ENCODE data around the gene ACTN2.
"Not testable (repeated sequence)": the region's sequence is repeated elsewhere in the genome, so short reads cannot be mapped to it uniquely, and the experiment has no call there.

The ACTN2 gene

DNA sequence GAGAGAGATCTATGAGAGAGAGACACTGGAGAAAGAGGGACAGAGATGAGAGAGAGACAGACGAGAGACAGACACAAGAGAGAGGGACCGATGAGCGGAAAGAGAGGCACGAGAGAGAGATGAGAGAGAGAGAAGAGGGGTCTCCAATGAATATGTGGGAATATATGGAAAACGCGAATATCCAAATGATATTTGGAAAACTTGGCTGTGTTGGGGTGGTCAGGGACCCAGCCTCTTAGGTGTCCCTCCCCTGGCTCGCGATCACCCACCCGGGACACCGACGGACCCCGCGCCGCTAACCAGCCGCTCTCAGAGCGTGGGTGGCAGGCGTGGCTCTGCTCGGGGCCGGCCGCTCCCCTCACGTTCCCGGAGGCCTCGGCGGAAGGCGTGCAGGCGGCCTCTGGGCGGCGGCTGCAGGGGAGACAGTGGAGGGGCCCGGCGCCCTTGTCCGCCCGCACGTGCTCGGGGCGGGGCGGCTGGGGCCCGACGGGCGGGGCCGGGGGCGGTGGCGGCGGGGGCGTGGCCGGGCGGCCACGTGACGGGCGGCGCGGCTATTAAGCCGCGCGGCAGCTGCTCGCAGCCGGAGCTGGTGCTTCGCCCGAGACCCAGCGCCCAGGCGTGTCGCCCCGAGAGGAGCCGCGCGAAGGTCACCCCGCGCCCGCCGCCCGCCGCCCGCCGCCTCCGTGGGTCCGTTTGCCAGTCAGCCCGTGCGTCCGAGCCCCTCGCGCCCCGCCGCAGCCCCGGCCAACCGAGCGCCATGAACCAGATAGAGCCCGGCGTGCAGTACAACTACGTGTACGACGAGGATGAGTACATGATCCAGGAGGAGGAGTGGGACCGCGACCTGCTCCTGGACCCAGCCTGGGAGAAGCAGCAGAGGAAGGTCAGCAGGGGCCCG is at the start of gene ACTN2:
Gene ACTN2 (plus strand): TSS at position 583 of the 898 bp plus-strand sequence. CDS start 175 bp downstream, at position 758.
- DNase-seq, result peak; percentile 41 to 81 (median 68)

DNA sequence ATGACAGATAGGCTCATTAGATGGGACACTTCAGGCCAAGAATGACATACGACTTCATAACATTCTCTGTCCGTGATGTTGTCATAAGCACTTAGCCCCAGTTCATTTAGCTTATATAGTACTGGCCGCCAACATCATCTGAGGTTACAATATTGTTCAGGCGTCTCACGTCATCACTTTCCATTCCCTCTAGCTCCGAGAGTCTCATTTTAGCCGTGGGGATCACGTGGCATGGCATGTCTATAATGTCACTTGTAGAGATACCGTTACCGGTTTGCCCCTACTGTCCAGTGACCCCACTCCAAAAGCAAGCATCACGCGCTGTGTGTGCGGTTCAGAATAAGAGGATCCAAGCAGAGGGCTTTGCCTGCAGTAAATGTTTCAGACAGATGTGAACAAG is 47.4 kb upstream of the ACTN2 start:
- DNase-seq, result no peak

DNA sequence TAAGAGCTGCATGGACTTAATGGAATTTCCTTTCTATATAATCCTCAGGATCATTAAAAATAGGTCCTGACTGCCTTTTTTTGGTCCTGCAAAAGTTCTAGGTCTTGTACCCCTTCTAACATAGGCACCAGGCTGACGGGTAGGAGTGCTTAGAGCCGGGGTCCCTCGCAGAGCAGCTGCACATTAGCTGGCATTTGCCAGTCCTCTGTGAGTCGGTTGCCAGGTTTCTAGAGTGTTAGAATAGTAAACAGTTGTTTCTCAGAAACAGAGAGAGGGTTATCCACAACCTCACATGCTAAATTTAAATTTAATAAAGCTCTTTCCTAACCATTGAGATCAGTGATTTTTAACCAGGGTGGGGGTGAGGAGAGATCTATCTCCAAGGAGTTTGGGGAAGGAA is 46.6 kb upstream of the ACTN2 start:
- no peak for DNase-seq

DNA sequence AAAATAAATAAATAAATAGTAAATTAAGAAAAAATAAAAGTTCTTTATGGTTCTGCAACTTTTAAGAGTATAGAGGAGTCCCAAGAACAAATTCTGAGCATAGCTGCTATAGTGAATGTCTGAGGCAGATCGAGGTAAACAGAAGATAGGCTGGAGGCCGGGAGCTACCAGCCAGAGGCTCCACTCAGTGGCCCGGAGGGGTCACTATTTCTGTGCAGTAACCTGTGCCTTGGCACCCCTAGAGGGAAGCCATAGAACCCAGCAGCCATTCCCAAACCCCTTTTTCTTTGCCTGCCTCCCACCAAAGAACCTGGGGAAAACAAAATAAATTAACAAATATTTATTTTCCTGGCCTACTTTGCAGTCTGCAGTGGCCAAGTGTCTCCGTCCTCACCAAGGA is 43.5 kb upstream of the ACTN2 start:
- no peak for DNase-seq

DNA sequence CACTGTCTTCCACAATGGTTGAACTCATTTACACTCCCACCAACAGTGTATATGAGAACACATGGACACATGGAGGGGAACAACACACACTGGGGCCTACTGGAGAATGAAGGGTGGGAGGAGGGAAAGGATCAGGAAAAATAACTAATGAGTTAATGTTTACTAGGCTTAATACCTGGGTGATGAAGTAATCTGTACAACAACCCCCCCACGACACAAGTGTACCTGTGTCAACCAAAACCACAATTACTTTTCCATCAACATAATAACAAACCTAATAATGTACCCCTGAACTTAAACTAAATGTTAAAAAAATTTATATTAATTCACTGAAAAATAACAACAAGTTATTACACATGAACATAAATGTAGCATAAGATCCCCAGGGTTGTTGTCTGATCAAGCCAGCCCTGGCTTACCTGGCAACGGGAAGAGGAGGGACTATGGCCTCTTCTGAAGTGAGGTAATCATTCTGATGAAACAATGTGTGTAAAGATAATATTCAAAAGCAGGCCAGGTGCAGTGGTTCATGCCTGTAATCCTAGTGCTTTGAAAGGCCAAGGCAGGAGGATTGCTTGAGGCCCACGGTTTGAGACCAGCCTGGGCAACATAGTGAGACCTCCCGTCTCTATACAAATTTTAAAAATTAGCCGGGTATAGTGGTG is 41.2 kb upstream of the ACTN2 start:
- no peak for DNase-seq

DNA sequence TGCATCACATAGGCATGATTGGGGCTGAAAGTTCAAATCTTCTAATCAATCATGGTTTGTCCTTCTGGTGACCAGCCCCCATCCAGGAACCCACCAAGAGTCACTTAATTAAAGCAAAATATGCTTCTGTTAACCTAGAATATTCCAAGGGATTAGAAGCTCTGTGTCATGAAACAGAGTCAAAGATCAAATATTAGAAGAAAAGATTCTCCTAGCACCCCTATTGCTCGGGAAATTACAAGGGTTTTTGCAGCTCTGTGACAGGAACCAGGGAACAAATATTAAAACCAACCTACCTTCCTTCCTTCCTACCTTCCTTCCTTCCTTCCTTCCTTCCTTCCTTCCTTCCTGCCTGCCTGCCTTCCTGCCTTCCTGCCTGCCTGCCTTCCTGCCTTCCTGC is 31.8 kb upstream of the ACTN2 start:
- DNase-seq, result no peak

DNA sequence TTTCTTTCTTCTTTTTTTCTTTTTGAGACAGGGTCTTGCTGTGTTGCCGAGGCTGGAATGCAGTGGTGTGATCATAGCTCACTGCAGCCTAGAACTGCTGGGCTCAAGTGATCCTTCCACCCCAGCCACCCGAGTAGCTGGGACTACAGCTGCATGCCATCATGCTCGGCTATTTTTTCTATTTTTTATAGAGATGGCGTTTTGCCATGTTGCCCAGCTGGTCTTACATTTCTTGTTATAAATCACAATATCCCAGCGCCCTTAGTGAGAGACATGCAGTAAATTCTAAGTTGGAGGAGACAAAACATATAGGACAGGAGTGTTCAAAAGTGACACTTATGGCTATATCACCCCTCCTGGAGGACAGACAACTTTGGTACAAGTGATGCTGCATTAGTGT is 31.3 kb upstream of the ACTN2 start:
- no peak for DNase-seq

DNA sequence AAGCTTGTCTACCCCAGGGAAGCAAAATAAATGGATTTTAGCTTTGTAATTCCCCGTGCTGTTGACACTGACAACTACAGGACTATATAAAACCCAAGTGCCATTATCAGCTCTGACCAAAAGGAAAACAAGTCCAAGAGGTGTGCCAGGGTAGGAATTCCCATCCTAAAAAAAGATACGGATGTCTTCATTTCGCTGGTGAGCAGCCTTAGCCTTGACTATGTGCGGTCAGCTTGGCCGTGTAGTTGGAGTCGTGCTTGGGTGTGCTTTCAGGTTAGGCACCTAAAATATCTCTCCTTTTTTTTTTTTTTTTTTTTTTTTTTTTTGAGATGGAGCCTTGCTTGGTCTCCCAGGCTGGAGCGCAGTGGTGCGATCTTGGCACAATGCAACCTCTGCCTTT is 28.9 kb upstream of the ACTN2 start:
- no peak for DNase-seq

DNA sequence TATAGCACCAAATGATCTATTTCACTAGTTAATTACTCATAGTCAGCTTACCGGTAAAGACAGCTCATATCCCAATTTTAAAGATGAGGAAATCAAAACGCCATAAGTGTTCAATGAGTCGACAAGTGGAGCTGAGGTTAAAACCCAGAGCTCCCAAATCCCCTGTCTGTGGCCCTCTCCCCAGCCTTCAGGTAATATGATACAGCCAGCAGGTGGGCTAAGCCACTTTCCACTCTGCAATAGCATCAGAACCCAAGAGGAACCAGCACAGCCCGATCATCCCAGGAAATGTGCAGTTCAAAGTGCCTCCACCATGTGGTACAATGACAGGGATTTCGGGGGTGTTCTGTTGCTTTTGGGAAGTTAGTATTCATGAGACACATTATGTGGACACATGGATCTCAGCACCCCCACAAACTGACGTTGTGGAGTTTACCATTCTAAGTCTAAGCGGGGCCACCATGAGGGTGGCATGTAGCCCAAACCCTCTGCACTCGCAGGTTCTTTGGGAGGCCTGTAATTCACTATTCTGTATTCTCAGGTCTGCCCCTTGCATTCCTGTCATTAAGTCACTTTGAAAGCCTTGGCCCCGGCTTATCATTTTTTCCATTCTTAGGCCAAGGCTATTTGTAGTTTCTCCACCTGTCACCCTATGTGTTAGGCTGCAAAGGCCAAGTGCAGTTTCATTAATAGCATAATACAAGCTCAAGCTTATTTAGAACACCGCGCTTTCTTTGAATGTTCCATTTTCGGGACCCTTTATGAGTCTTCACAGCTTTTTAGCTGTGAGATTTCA is 26.3 kb upstream of the ACTN2 start:
- DNase-seq, result peak in 1 of 3 donors; percentile 2

DNA sequence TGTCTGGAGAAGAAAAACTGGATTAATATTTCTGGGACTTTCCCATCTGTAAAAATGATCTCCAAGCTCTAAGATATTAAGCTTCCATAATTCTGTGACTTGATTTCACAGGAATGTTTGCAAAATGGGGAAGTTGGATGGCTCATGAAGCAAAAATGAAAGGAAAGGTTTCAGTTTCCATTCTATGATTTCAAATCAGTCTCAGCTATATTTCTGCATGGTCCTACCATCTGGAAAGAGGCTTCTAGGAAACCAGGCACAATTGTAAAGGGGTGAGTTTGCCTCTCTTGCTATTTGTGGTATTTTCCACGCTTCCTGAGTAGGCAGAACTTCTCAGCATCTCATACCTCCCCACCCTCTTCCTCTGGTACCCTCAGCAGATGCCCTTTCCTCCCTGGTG is 22.4 kb upstream of the ACTN2 start:
- peak; percentile 50 to 80 (median 63) for DNase-seq

DNA sequence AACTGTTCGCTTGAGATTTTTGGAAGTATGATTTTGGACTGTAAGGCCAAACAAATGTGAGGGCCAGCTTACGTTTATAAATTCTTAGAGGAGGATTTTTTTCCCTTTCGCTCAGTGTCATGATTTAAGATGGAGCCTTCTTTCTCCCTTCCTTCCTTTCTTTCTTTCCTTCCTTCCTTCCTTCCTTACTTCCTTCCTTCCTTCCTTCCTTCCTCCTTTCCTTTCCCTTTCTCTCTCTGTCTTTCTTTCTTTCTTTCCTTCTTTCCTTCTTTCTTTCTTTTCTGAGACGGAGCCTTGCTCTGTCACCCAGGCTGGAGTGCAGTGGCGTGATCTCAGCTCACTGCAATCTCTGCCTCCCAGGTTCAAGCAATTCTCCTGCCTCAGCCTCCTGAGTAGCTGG is 17.4 kb upstream of the ACTN2 start:
- DNase-seq, result not testable (repeated sequence)

DNA sequence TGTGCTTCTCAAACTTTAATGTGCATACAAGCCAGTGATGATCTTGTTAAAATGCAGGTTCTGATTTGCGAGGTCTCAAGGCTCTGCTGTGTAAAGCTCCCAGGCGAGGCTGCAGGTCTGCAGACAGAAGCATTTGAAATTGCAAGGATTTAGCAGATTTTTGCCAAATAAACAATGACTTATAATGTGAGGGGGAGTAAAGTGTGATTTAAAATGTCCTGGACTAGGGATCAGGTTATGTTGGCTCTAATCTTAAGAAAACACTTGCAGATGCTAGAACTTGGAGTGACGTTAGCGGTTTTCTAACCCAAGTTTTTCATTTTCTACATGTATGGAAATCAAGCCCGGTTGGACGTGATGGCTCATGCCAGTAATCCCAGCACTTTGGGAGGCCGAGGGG is 16.2 kb upstream of the ACTN2 start:
- DNase-seq, result no peak

DNA sequence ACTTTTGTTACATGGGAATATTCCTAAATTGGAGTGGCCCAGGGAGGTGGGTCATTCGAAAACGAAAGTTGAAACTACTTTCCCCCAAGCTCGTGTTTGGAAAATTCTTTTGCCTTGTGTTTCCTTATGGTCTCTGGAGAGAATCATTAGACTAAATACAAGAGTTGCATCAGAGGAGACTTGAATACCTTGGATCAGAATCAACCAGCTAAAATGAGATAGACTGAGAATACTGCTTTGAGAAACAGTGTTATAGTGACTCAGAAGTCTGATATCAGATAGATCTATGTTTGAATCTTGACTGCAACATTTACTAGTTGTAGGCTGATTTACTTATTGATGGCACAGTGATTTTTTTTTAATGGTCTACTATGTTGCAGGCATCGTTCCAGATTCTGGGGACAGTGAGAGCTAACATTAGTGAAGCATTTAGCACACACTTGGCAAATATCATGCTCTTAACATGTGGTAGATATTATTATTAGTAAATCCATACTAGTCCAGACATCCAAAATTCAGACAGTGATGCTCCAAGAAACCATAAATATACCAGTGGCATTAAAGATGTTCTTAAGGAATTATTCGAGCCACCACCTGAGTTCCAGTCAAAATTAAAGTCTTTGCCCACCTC is 12.9 kb upstream of the ACTN2 start:
- DNase-seq, result no peak

DNA sequence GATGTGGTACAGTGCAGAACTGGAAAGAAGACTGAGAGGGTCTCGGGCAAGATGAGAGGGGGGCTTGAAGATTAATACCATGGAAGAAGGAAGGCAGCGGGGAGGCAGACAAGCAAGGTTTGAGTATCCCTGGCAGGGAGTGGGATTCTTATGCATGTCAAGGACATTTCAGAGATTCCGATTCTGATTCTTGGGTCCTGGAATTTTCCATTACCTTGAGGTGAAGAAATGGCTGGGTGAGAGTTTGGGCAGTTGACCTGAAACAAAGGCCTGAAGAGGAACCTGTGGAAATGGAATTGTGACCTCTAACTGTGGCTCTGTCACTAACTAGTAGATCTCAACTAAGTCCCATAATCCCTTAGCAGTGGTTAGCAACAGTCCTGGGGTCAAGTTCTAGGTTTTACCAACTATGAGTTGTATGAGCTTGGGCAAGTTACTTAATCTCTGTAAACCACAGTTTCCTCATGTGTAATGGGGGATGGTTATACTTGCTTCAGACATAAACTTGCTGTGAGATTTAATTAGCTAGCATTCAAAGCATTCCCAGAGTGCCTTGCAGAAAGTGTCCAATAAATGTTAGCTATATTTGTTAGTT is 8.6 kb upstream of the ACTN2 start:
- DNase-seq, result peak; percentile 7 to 36 (median 35)

DNA sequence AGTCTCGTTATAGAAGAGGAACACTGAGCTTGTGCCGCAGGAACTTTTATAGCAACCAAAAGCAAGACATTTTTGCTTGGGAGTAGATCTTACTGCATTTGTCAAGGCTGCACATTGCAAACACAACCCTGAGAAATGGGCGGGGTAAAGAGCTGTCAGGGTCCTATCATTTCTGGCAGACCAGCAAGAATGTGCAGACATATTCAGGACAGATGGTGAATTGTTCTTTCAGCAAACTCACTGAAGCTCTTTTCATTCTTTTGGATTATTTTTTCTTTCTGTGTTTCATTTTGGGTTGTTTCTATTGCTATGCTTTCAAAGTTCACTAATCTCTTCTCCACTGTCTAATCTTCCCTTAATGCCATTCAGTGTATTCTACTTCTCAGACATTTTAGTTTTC is 5.1 kb upstream of the ACTN2 start:
- no peak for DNase-seq

DNA sequence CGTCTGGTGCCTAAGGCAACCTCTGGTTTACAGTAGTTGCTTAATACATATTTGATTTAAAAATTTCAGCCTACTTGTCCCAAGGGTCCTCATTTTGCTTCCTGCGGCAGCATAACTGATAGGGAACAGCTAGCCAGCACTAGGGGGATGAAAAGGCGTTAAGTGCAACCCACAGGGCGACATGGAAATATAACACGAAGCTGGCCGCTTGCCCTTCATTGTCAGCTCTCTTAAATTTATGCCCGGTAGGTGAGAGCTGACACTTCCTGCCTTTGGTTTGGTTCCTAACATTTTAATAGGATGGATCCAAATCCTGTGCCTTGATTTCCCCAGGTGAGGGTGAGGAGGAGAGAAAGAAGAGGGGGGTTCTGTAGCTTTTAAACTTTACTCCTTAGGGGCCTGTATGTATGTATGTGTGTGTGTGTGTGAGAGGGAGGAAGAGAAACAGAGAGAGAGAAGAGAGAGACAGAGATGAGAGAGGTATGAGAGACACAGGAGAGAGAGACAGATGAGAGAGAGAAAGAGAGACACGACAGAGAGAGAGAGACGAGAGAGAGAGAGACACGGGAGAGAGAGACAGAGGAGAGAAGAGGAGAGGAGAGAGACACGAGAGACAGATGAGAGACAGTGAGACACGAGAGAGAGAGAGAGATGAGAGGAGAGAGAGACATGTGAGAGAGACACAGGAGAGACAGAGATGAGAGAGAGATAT is 938 bp upstream of the ACTN2 start:
- DNase-seq, result no peak

DNA sequence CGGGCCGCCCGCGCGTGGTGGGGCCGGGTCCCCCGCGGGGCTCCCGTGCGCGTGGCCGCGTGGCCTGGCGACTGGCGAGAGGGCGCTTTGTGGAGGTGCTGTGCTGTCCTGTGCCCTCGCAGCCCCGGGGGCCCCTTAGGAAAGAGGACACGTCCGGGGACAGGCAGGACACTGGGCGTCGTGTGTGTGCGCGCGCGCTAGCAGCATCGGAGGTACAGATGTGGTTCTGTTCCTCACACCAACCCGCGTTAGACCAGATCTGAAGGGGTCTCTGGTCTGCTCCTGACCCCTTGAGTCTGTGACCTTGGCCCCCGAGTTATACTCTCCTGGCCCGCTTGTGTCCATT is 489 bp downstream of the ACTN2 start:
- peak in 2 of 3 donors; percentile 5 to 12 for DNase-seq

DNA sequence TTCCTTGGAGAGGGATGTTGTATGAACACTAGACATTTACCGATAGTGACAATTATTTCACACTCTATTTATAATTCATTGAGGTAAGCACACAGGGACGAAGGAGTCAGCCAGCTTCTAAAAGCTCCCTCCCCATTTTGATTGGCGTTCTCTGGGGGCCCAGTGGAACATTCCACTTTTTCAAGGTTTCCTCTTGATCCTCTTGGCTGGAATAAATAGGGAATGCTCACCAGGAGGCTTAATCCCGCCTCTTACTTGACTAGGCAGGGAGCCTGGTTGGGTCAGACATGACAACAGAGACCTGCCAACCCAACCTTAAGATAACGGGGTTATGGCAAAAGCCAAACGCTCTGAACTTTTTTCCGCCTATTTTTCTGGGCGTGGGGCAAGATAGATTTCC is 974 bp downstream of the ACTN2 start:
- DNase-seq, result no peak

DNA sequence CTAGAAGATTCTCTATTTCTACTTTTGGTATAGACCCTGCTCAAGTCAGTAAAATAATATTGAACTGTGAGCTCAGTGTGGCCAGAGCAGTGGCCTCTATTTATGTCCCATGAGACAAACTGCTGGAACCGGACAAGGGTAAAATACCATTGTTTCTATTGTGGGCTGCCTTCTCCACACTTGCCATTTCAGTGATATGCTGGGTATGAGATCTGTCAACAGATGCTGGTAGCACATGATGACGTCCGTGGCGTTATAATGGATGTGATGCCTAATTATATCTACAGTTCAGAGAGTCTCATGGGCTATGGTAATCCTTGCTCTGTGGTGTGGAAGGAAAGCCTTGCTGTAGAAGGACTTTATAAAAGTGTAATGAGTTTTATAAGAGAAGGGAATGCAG is 2.4 kb downstream of the ACTN2 start:
- no peak for DNase-seq

DNA sequence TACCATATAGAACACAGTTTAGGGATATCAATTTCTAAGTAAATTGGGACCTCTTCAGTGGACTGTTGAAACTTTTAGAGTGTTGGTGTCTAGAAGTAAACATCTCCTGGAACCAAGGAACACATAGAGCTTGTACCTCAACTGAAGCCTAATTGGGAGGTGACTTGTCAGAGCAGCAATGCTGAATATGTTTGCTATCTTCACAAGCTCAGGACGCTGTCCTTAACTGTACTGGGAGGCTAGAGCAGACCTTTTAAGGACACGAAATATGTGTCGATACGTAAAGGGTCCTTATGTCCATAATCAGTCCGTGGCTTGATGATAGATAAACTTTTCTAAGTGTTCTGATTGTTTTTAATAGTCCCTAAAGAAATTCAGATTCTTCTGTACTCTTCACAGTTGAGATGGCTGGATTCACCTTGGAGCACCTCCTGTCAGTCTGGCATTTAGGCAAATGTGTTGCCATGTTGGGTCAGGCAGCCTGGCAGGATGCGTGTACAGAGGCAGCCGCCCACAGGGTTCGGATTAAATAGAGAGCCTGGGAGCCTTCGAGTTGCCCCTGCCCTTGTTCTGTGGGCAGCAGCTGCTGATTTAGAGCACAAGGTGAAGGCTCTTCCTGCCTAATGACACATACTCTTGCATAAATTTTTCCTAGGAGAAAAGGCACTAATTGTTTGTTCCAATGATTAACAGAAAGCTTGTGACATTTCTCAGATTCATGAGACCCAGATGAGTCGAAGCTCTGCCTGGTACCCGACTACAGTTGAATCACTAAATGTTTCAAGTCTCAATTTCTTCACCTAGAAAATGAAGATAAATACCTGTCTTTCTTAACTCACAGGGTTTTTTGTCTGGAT is 3.6 kb downstream of the ACTN2 start:
- DNase-seq, result no peak

DNA sequence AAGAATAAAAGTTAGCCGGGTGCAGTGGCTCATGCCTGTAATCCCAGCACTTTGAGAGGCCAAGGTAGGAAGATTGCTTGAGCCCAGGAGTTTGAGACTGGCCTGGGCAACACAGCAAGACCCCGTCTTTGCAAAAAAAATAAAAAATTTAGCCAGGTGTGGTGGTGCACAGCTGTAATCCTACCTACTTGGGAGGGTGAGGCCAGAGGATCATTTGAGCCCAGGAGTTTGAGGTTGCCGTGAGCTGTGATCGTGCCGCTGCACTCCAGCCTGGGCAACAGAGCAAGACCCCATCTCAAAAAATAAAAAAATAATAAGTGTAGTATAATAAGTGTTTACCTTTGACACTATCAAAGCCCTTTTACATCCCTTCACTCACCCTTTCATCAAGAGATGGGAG is 5.0 kb downstream of the ACTN2 start:
- DNase-seq, result no peak
